Cardiac muscle cell (in vitro differentiated cells and primary cell): ENCODE measurements around the gene ARHGAP26. TPM values are rescaled to one million over a fixed set of nuclear protein-coding genes. Genes with fewer than 3 reads are reported as not detected.

ENCODE experiments used
- DNase-seq, 2 donors: peaks; one replicate each; pipeline versions ENCODE4 v3.0.0 to v3.0.0-alpha.2; 2010 to 2017; ENCODE audit warnings: low read depth in 1 of 2, low spot score in 1 of 2
- H3K27ac ChIP-seq: fragments of 200-600 bp; sonication (generic); 2 replicates; pipeline ENCODE4 v1.5.1; 2016
- H3K27me3 ChIP-seq: fragments of 200-600 bp; sonication (generic); 2 replicates; pipeline ENCODE4 v1.6.0; 2016; ENCODE audit warnings: control low read depth
- H3K36me3 ChIP-seq: fragments of 200-600 bp; sonication (generic); 2 replicates; pipeline ENCODE4 v1.5.1; 2016; ENCODE audit warnings: control low read depth
- H3K4me1 ChIP-seq: fragments of 200-600 bp; sonication (generic); 2 replicates; pipeline ENCODE4 v1.8.1; 2017; ENCODE audit warnings: low read depth, mild to moderate bottlenecking, mixed run types
- H3K4me3 ChIP-seq: fragments of 200-600 bp; sonication (generic); 2 replicates; pipeline ENCODE4 v1.5.1; 2016; ENCODE audit warnings: mild to moderate bottlenecking
- H3K9me3 ChIP-seq: fragments of 200-600 bp; sonication (generic); 2 replicates; pipeline ENCODE4 v1.5.1; 2017; ENCODE audit warnings: low read depth, mild to moderate bottlenecking, control low read depth
- polyA plus RNA-seq: library from polyadenylated mRNA; unstranded; fragments of >200 nt; fragmentation: Nextera tagmentation; extraction: Ambion mirVana; gene quantifications from 2 replicates; pipeline ENCODE4 v1.2.1, GENCODE V29; 2016
- total RNA-seq: library from RNA; depleted of rRNA; stranded (reverse); fragments of >200 nt; gene quantifications from 2 replicates; pipeline ENCODE4 v1.2.3, GENCODE V29; 2016
- TF ChIP-seq, protein P1 (sequence below): IDR thresholded peaks from 2 replicates; pipeline ENCODE4 v1.5.1; 2012; ENCODE audit warnings: low read depth, mild to moderate bottlenecking, low read length

ARHGAP26 gene
- total and polyA plus RNA-seq, 2 experiments from 2014 or later, result 12.7 to 16.2 TPM

DNA sequence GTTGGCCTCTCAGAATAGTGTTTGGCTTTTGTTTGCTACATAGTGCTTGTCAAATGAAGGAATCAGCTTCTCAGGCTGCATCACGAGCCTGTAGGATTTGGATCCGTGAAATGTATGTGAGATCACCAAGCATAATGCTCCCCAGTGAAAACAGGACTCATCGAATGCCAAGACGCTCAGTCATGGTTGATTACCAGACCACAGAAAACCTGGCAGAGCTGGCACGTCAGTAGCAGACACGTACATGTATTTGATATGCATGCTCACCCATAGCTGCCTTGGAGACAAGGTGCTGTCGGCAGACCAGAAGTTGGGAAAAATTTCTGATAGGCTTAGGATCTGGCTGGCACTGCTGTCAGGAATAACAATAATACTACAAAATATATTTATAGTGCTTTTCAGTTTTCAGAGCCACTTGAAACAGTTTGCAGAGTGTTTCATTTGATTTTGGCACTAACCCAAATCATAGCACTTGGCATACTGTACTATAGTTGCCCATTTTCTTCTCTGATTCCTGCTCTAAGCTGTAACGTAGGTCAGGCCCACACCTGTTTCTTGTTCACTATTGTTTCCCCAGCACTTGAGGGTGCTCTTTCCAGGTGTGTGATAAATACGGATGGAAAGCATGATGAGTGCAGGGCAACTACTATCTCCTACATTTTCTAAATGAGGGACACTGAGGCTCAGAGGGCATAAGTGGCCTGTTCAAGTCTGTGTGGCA lies 407.2 kb downstream of the ARHGAP26 start:
- peaks cover 34% of the 10 kb centered on the region for H3K4me1 ChIP-seq
- H3K9me3 ChIP-seq, result no peaks in the 10 kb centered on the region
- TF ChIP-seq, protein P1, sequence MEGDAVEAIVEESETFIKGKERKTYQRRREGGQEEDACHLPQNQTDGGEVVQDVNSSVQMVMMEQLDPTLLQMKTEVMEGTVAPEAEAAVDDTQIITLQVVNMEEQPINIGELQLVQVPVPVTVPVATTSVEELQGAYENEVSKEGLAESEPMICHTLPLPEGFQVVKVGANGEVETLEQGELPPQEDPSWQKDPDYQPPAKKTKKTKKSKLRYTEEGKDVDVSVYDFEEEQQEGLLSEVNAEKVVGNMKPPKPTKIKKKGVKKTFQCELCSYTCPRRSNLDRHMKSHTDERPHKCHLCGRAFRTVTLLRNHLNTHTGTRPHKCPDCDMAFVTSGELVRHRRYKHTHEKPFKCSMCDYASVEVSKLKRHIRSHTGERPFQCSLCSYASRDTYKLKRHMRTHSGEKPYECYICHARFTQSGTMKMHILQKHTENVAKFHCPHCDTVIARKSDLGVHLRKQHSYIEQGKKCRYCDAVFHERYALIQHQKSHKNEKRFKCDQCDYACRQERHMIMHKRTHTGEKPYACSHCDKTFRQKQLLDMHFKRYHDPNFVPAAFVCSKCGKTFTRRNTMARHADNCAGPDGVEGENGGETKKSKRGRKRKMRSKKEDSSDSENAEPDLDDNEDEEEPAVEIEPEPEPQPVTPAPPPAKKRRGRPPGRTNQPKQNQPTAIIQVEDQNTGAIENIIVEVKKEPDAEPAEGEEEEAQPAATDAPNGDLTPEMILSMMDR, result no peak
- H3K36me3 ChIP-seq, result no peaks in the 10 kb centered on the region
- no peak overlapping the region for H3K27ac ChIP-seq
- no peaks in the 10 kb centered on the region for H3K27me3 ChIP-seq
- H3K4me3 ChIP-seq, result no peak overlapping the region
- DNase-seq, result peak in 1 of 2 donors; percentile 92

DNA sequence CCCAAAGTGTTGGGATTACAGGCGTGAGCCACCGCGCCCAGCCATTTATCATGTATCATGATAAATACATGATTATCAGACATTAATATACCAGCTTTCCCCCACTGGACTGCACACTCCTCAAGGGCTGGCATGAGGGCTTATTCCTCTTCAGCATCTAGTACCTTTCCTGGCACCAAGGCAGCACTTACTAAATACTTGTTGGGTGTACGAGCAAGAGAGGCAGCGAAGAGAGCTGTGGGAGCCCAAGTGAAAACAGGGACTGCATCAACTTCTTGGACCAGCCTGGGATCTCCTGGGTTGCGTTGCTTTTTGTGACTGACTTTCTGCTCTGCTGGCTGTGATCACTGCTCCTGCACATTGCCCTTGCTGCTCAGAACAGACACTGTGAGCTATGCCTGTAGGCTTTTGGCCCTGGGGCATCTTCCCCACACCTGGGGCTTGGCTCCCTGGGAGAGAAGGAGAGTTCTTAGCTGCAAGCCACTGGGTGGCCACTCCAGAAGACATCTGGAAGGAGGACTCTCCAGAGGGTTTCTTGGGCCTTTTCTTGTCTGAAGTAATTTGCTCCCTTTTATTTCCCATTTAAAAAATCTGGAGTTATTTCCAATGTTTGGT lies 409.1 kb downstream of the ARHGAP26 start:
- Histone ChIP-seq H3K4me3 (no peak overlapping the region), H3K9me3 (no peaks in the 10 kb centered on the region), H3K36me3 (no peaks in the 10 kb centered on the region), H3K27me3 (no peaks in the 10 kb centered on the region), H3K27ac (no peak overlapping the region), H3K4me1 (peaks cover 34% of the 10 kb centered on the region)
- no peak for DNase-seq
- TF ChIP-seq, protein P1, result no peak

GRCh38 chr5:143180751-143181150 lies 410.6 kb downstream of the ARHGAP26 start:
- peaks cover 32% of the 10 kb centered on the region for H3K4me1 ChIP-seq
- no peaks in the 10 kb centered on the region for H3K9me3 ChIP-seq
- no peak overlapping the region for H3K4me3 ChIP-seq
- no peaks in the 10 kb centered on the region for H3K36me3 ChIP-seq
- no peak for DNase-seq
- H3K27ac ChIP-seq, result no peak overlapping the region
- no peaks in the 10 kb centered on the region for H3K27me3 ChIP-seq
- TF ChIP-seq, protein P1, result no peak

- Histone ChIP-seq H3K4me1 (peaks cover 34% of the 10 kb centered on the region), H3K36me3 (no peaks in the 10 kb centered on the region), H3K27ac (no peak overlapping the region), H3K9me3 (no peaks in the 10 kb centered on the region), H3K4me3 (no peak overlapping the region), H3K27me3 (no peaks in the 10 kb centered on the region)
- TF ChIP-seq, protein P1, result no peak
- DNase-seq, result no peak
Measured at GRCh38 chr5:143181173-143181572, 411.0 kb downstream of the ARHGAP26 start.

GRCh38 chr5:143182106-143182505 lies 411.9 kb downstream of the ARHGAP26 start:
- TF ChIP-seq, protein P1, result no peak
- Histone ChIP-seq H3K4me1 (peaks cover 29% of the 10 kb centered on the region), H3K4me3 (no peak overlapping the region), H3K27me3 (no peaks in the 10 kb centered on the region), H3K9me3 (no peaks in the 10 kb centered on the region), H3K27ac (no peak overlapping the region), H3K36me3 (no peaks in the 10 kb centered on the region)
- peak in 1 of 2 donors; percentile 73 for DNase-seq
